Endothelial cell of umbilical vein (primary cell): Measurements from ENCODE around the gene FRY. TPM values are rescaled to one million over a fixed set of nuclear protein-coding genes. Genes with fewer than 3 reads are reported as not detected.

Experiments
- BruUV-seq: library from RNA; stranded (reverse); fragments of 400-500 nt; replicated peaks from 2 replicates; lab custom pipeline; 2021; lab: Mats Ljungman, UMichigan
- CTCF ChIA-PET: fragments of 300-600, 350-600 bp; sonication (Branson Sonifier 250); formaldehyde crosslinking; loops from one replicate; lab custom pipeline; 2021; ENCODE audit warnings: antibody characterized with exemption, inconsistent platforms; lab: Charles Lee
- POLR2A ChIA-PET: fragments of 300-600, 350-600 bp; sonication (Branson Sonifier 250); formaldehyde crosslinking; loops from one replicate; lab custom pipeline; 2021; ENCODE audit warnings: antibody characterized with exemption, inconsistent platforms; lab: Charles Lee
- DNase-seq: peaks from one replicate; pipeline ENCODE4 v3.0.0-alpha.2; 2011; ENCODE audit warnings: low read depth, low spot score
- FAIRE-seq: peaks from 2 replicates; lab custom pipeline; 2011; peaks lifted over from hg19 to GRCh38; lab: Jason Lieb, UNC
- H2AFZ ChIP-seq: 2 replicates; pipeline ENCODE4 v1.6.0; 2012; ENCODE audit warnings: low read depth, low read length, control low read depth, inconsistent platforms
- H3K27ac ChIP-seq: 2 replicates; pipeline ENCODE4 v1.5.1; 2011; ENCODE audit warnings: low read depth, mild to moderate bottlenecking, control low read depth, low read length, moderate library complexity; ENCODE audit not compliant: insufficient read depth
- H3K27me3 ChIP-seq, 2 experiments: 2 replicates each; pipeline versions ENCODE4 v1.6.0 to v1.6.1; 2011; ENCODE audit warnings: low read length in 2 of 2, mixed read lengths in 1 of 2; ENCODE audit not compliant: control insufficient read depth in 2 of 2, insufficient read depth in 2 of 2
- H3K36me3 ChIP-seq, 2 experiments: 2 replicates in 1 of 2; 3 replicates in 1 of 2; pipeline ENCODE4 v1.5.1; 2011; ENCODE audit warnings: low read length in 2 of 2, mild to moderate bottlenecking in 1 of 2, moderate library complexity in 1 of 2; ENCODE audit not compliant: control insufficient read depth in 2 of 2, insufficient read depth in 2 of 2; ENCODE audit errors: extremely low read depth in 1 of 2
- H3K4me1 ChIP-seq: 3 replicates; pipeline ENCODE4 v1.5.1; 2011; ENCODE audit warnings: mild to moderate bottlenecking, low read length; ENCODE audit not compliant: control insufficient read depth, insufficient read depth; ENCODE audit errors: extremely low read depth
- H3K4me2 ChIP-seq: 2 replicates; pipeline ENCODE4 v1.6.1; 2011; ENCODE audit warnings: low read length, control low read depth, mixed read lengths; ENCODE audit not compliant: insufficient read depth
- H3K4me3 ChIP-seq, 3 experiments: fragments of 200-600 bp in 1 of 3; sonication (generic), shearing (Covaris generic) in 1 of 3; replicated peaks in 1 of 3; 2 replicates each; pipeline ENCODE4 v1.5.1; 2011 to 2016; ENCODE audit warnings: control low read depth in 3 of 3, low read length in 3 of 3, mild to moderate bottlenecking in 2 of 3, inconsistent platforms in 1 of 3, low read depth in 1 of 3, moderate library complexity in 1 of 3; ENCODE audit not compliant: insufficient read depth in 1 of 3
- H3K79me2 ChIP-seq: 2 replicates; pipeline ENCODE4 v1.6.0; 2012; ENCODE audit warnings: low read length, inconsistent platforms; ENCODE audit not compliant: control insufficient read depth, insufficient read depth
- H3K9ac ChIP-seq: replicated peaks from 2 replicates; pipeline ENCODE3; 2011; ENCODE audit warnings: low read length, control low read depth; ENCODE audit not compliant: insufficient read depth; ENCODE audit errors: extremely low read depth
- H3K9me1 ChIP-seq: replicated peaks from 3 replicates; pipeline ENCODE4 v1.6.0; 2011; ENCODE audit warnings: mild to moderate bottlenecking, low read length; ENCODE audit not compliant: control insufficient read depth, insufficient read depth; ENCODE audit errors: extremely low read depth
- H3K9me3 ChIP-seq: replicated peaks from 2 replicates; pipeline ENCODE4 v1.5.1; 2012; ENCODE audit warnings: low read length, inconsistent platforms; ENCODE audit not compliant: control insufficient read depth, insufficient read depth
- H4K20me1 ChIP-seq: replicated peaks from 2 replicates; pipeline ENCODE3; 2011; ENCODE audit warnings: mild to moderate bottlenecking, low read length; ENCODE audit not compliant: control insufficient read depth, insufficient read depth; ENCODE audit errors: extremely low read depth
- EZH2 ChIP-seq: IDR thresholded peaks from 2 replicates; pipeline ENCODE4 v1.6.1; 2012; ENCODE audit warnings: borderline replicate concordance, low read depth, mild to moderate bottlenecking, moderate library complexity, low read length, inconsistent platforms; ENCODE audit not compliant: severe bottlenecking
- FOS ChIP-seq: IDR thresholded peaks from 2 replicates; pipeline ENCODE4 v1.6.1; 2011; ENCODE audit warnings: mild to moderate bottlenecking, low read length, moderate library complexity, borderline replicate concordance; ENCODE audit not compliant: insufficient read depth
- GATA2 ChIP-seq: IDR thresholded peaks from 2 replicates; pipeline ENCODE4 v1.7.0; 2011; ENCODE audit warnings: low read depth, mild to moderate bottlenecking, moderate library complexity, mixed read lengths, low read length; ENCODE audit not compliant: insufficient read length, insufficient read depth
- JUN ChIP-seq: IDR thresholded peaks from 2 replicates; pipeline ENCODE4 v1.6.1; 2011; ENCODE audit warnings: borderline replicate concordance, low read depth; ENCODE audit not compliant: insufficient read length, insufficient read depth
- MAX ChIP-seq: IDR thresholded peaks from 2 replicates; pipeline ENCODE4 v1.6.1; 2011; ENCODE audit not compliant: insufficient read depth, insufficient read length
- MYC ChIP-seq: IDR thresholded peaks from one replicate; pipeline ENCODE4 v1.6.1; 2011; ENCODE audit warnings: mild to moderate bottlenecking, low read depth, low read length
- POLR2A ChIP-seq: IDR thresholded peaks from 2 replicates; pipeline ENCODE4 v1.6.1; 2012; ENCODE audit warnings: low read depth, mild to moderate bottlenecking, control low read depth, low read length
- POLR2AphosphoS5 ChIP-seq: IDR thresholded peaks from 2 replicates; pipeline ENCODE4 v1.6.1; 2012; ENCODE audit warnings: low read depth, mild to moderate bottlenecking, control low read depth, low read length, moderate library complexity; ENCODE audit not compliant: insufficient read depth
- dilution Hi-C: fragments of 300-500 bp; cut with MboI; formaldehyde crosslinking; loops from one replicate; pipeline ENCODE4 v1.15.0; 2019; ENCODE audit warnings: low sequenced_read_pairs; ENCODE audit not compliant: extremely low pct_ligation_motif_present
- intact Hi-C: fragments of 100-400 bp; cut with micrococcal nuclease; formaldehyde crosslinking; loops from one replicate; pipeline ENCODE4 v1.10.0; 2022
- polyA plus RNA-seq, 4 experiments: library from polyadenylated mRNA; depleted of rRNA in 3 of 4; stranded (reverse) in 3 of 4; unstranded in 1 of 4; fragments of >200 nt; gene quantifications; 2 replicates each; pipeline versions ENCODE4 v1.2.1 to v1.2.3, GENCODE V29; 2011 to 2012; ENCODE audit warnings: missing spikeins in 1 of 4
- total RNA-seq: library from RNA; stranded (reverse); gene quantifications from 2 replicates; pipeline ENCODE4 v1.2.3, GENCODE V29; 2021
- TF ChIP-seq, protein P1 (sequence below), 2 donors: IDR thresholded peaks; 1 replicate in 1 of 2; 2 replicates in 1 of 2; pipeline ENCODE4 v1.5.1; 2011; ENCODE audit warnings: low read length in 2 of 2, mild to moderate bottlenecking in 2 of 2, moderate library complexity in 2 of 2, control low read depth in 1 of 2, inconsistent platforms in 1 of 2, low read depth in 1 of 2; ENCODE audit not compliant: insufficient read depth in 1 of 2; ENCODE audit errors: extremely low read depth in 1 of 2

FRY gene
- total and polyA plus RNA-seq, 2 donors (not counting 3 experiments of a cell fraction or from before 2014, with no cell fraction given) = 57.3 to 75.8 TPM

DNA sequence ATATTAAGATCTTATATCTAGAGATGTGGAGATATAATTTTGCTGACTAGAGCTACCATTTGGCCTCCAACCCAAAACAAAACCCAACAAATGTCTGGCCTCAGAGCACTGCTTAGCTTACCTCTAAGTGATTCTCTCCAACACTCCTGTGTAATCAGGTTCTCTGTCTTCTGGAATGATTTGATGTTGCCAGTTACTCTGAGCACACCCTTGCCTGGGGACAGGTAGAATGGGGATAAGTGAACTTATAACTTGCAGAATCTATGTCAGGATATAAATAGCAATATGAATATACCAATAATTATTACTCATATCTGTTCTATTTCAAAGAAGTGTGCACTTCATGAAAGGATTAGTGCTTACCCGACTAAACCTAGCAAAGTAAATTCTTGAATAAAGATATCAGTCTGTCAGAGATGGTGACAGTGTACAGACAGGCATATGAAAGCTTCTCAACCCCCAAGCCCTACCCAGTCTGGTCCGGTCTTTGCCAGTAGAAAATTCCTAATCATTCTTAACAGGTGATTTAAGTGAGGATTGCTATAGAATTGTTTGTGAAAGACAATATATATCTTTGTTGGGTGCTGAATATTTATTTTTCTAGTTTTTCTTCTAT lies 250.6 kb downstream of the FRY start:
- dilution Hi-C loops (no loop called here), intact Hi-C loops (no loop called here)
- POLR2A ChIA-PET = no interaction called here
- H3K27ac ChIP-seq = no peak overlapping the region
- H3K27me3 ChIP-seq = no peaks in the 10 kb centered on the region
- H3K9ac ChIP-seq = no peak overlapping the region
- no peaks in the 10 kb centered on the region for H3K79me2 ChIP-seq
- BruUV-seq = no TSS peak
- H2AFZ ChIP-seq = no peak overlapping the region
- H3K4me2 ChIP-seq = no peak overlapping the region
- peaks cover 19 to 31% of the 10 kb centered on the region in 2 experiments for H3K36me3 ChIP-seq
- no peak for FAIRE-seq
- DNase-seq = no peak
- peaks cover 27% of the 10 kb centered on the region for H3K4me1 ChIP-seq
- CTCF ChIA-PET = interaction anchor here (1.3 kb wide), 1 partner anchor 10 kb away, joined by 3 read pairs; no protein-coding TSS in a partner anchor
- H3K9me1 ChIP-seq = no peaks in the 10 kb centered on the region
- no peaks in the 10 kb centered on the region for H4K20me1 ChIP-seq
- TF ChIP-seq POLR2A (no peak), JUN (no peak), MYC (no peak), MAX (no peak), FOS (no peak), POLR2AphosphoS5 (no peak), EZH2 (no peak), GATA2 (no peak)
- TF ChIP-seq, protein P1, sequence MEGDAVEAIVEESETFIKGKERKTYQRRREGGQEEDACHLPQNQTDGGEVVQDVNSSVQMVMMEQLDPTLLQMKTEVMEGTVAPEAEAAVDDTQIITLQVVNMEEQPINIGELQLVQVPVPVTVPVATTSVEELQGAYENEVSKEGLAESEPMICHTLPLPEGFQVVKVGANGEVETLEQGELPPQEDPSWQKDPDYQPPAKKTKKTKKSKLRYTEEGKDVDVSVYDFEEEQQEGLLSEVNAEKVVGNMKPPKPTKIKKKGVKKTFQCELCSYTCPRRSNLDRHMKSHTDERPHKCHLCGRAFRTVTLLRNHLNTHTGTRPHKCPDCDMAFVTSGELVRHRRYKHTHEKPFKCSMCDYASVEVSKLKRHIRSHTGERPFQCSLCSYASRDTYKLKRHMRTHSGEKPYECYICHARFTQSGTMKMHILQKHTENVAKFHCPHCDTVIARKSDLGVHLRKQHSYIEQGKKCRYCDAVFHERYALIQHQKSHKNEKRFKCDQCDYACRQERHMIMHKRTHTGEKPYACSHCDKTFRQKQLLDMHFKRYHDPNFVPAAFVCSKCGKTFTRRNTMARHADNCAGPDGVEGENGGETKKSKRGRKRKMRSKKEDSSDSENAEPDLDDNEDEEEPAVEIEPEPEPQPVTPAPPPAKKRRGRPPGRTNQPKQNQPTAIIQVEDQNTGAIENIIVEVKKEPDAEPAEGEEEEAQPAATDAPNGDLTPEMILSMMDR (IDR thresholded peaks at IDR 0.05; ENCODE audit: extremely low read depth in 1 of 2, insufficient read depth in 1 of 2, low read depth in 1 of 2, low read length in 2 of 2) = no peak
- H3K9me3 ChIP-seq = no peaks in the 10 kb centered on the region
- H3K4me3 ChIP-seq = no peak overlapping the region
